AG09319 (cell line): ENCODE measurements around the gene SPEG.
A peak's percentile ranks its signal among the peaks of the same experiment; 100 is the strongest.

ENCODE experiments used
- DNase-seq: peaks from one replicate; pipeline ENCODE4 v3.0.0-alpha.2; 2010; ENCODE audit warnings: low read depth; ENCODE audit errors: extremely low read depth
- CTCF ChIP-seq: IDR thresholded peaks from 2 replicates; pipeline ENCODE4 v1.5.1; 2011; ENCODE audit warnings: low read depth, mild to moderate bottlenecking, inconsistent platforms, low read length, moderate library complexity

SPEG gene

GRCh38 chr2:219451661-219452360 is 17.2 kb downstream of the SPEG start:
- no peak for DNase-seq
- TF ChIP-seq CTCF = no peak

GRCh38 chr2:219452361-219453317 is 18.0 kb downstream of the SPEG start:
- no peak for TF ChIP-seq CTCF
- peak; percentile 82 for DNase-seq

GRCh38 chr2:219453671-219454590 is 19.3 kb downstream of the SPEG start:
- DNase-seq = peak; percentile 83
- TF ChIP-seq CTCF = no peak

- DNase-seq = no peak
- no peak for TF ChIP-seq CTCF
Observed at GRCh38 chr2:219455581-219455980, 20.9 kb downstream of the SPEG start.

- TF ChIP-seq CTCF = no peak
- DNase-seq = no peak
Observed at GRCh38 chr2:219457784-219458369, 23.2 kb downstream of the SPEG start.

GRCh38 chr2:219458996-219459395 is 24.4 kb downstream of the SPEG start:
- no peak for DNase-seq
- no peak for TF ChIP-seq CTCF
